GM18517 (cell line): ENCODE data around the gene MAB21L3.
"Not testable (repeated sequence)": the region's sequence is repeated elsewhere in the genome, so short reads cannot be mapped to it uniquely, and the experiment has no call there.

Source experiments
- ATAC-seq: cut with Tn5 transposase; IDR thresholded peaks from one replicate; pipeline ENCODE4 v1.9.1; 2021; ENCODE audit warnings: mild to moderate bottlenecking, moderate library complexity; ENCODE audit not compliant: unreplicated experiment

Gene MAB21L3

DNA sequence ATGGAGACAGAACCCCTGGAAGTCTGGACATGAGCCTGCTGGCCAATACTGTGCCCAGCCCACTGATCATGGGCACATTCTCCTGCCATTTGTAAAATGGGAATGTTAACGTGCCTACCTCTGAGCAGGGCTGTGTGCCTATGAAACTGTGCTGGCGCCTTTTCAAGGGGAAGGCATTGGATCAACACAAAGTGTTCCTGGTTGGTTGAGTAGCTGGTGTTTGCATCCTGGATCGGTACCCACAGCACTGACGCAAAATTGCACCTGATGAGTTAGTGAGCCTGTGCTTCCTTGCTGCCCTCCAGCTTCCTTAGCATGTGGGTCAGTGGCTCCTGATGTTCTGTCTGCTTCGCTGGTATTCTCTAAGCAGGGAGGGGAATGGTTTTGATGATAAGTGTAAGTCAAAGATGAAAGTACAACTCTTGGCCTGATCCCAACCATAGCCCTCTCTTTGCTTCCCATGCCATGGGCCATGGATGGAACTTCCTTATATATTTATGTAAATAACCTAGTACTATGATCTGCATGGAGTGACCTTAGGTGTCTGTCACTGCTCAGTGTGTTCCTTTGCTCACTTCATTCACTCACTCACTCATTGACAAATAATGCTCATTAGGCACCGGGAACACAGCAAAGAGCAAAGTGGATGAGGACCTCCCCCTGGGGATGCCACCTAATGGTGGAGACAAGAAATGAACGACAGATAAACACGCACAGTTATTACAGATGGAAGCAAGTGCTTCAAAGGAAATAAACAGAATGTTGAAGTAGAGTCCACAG lies 22.7 kb downstream of the MAB21L3 start:
- no peak for ATAC-seq

DNA sequence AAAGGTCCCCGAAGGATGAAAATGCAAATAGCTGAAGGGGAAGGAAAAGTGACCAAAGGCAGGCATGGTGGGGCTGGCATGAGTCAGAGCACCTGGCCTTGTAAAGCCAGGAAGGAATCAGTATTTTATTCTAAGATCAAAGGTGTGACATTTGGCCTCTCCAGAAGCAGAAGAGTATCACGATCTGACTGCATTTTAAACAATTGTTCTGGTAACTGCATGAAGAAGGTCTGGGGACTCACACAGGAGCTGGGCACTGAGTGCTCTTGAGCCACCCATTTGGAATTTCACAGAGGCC lies 23.2 kb downstream of the MAB21L3 start:
- no peak for ATAC-seq

GRCh38 chr1:116138277-116138792 lies 27.1 kb downstream of the MAB21L3 start:
- ATAC-seq: no peak

GRCh38 chr1:116139592-116140134 lies 28.5 kb downstream of the MAB21L3 start:
- ATAC-seq: no peak

DNA sequence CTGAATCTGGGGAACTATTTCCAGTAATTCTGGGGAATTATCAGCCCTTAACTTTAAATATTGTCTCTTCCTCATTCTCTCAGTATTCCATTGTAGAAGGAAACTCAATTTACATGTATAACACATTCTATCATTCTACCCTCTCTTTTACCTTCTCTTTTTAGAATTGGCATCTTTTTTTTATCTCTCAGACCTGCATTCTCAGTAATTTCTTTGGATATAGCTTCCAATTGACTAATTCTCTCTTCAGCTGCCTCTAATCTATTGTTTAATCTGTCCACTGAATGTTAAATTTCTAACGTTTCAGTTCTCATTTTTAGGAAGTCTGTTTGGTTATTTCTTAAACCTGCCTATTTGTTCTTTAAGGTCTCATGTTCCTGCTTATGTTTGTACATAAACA lies 33.0 kb downstream of the MAB21L3 start:
- no peak for ATAC-seq

- not testable (repeated sequence) for ATAC-seq
Observed at GRCh38 chr1:116146447-116147113, 35.4 kb downstream of the MAB21L3 start.

DNA sequence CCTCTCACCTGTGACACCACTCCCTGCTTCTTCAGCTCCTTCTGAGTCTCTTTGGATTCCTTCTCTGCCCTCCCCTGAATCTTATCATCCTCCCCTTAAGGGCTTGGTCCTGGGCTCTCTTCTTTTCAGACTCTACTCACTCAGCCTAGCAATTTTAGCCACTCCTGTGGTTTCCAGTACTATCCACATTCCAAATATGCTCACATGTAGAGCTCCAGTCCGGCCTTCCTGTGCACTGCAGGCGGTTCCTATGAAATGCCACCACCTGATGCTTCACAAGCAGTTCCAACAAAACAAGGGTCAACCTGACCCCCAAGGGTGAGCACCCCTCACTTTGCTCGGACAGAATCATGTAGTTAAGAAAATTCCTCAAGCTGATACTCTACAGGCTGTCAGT lies 35.9 kb downstream of the MAB21L3 start:
- ATAC-seq: no peak

- ATAC-seq: no peak
Observed at GRCh38 chr1:116147972-116148371, 36.8 kb downstream of the MAB21L3 start.

DNA sequence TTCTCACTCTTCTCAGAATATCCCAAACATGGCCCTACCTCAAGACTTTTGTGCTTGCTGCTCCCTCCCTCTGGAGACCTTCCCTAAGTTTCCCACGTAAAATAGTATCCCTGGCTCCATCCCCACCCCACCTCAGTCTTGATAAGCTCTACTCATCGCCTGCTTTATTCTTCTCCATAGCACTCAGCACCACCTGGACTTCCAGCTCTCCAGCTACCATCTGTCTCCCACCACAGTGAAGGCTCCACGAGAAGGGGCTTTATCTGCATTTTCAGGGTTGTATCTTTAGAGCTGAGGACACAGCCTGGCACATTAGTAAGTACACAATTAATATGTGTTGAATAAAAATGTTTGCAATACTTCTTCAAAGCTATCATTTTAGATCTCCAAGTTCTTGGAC lies 37.8 kb downstream of the MAB21L3 start:
- no peak for ATAC-seq

- ATAC-seq: no peak
Observed at GRCh38 chr1:116150368-116150767, 39.2 kb downstream of the MAB21L3 start.

DNA sequence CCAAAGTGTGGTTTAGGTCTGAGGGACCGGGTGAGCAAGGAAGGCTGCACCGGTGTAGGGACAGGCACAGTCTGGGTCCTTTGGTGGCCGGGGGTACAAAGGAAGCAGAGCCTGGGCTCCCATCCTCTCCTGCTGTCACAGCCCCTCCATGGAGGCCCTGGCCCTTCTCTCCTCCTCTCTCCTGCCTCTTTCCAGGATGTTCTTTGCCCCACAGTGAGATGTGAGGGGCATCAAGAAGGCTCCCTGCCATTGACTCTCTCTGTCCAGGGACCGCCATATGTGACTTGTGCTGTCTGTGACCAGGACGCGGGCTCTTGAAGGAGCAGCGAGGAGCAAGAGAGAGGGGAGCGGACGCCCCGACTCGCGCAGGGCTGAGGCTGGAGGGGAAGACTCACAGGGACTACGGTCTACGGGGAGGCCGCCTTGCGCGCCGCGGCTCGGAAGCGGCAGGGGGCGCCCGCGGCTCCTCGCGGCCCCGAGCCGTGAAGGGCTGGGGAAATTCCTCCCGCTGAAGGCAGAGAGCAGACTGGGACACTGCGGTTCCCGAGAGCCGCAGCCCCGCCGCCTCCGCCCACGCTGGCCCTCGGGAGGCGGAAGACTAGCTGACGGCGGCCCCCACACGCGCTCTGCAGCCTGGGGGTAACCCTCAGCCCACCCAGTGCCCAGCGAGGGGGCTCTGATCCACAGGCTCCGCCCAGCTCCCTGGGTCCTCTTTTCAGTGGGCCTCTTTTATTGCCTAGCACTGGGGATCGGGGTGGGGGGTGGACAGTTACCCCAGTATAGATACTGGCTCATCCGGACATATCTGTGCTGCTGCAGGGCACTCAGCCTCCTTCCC lies 40.8 kb downstream of the MAB21L3 start:
- peak; percentile 90 for ATAC-seq

GRCh38 chr1:116152577-116152943 lies 41.4 kb downstream of the MAB21L3 start:
- no peak for ATAC-seq

DNA sequence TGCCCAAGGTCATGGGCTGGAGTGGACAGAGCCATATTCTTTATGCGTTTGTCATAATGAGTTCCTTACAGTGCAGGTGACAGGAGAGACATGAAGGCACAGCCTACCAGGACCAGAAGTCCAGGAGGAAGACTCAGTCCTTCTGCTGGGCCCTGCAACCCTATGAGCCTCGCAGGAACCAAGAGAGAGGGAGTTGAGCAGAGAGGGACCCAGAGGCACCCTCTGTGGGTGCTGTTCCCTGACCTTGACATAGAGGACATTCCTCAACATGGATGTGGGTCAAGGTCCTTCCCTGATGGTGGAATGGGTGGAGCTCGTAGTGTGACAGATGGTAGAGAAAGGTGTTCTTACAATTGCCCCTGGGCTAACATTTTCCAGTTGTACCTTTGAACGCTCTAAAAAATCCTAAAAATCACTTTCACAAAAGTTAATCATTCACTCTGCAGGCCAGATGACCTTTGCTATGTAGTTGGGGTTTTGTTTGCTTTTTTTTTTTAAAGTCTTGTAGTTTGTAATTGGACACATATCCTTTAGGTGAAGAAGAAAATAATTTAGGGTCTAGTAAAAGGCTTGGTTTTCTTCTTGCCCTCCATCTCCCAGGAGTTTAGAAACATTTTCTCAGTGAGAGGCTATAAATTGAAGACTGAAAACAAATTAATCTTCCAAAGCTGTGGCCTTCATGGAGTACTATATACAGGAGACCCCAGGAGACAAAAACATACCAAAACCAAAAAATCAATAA lies 41.9 kb downstream of the MAB21L3 start:
- no peak for ATAC-seq

- ATAC-seq: no peak
Observed at GRCh38 chr1:116153692-116154031, 42.5 kb downstream of the MAB21L3 start.

DNA sequence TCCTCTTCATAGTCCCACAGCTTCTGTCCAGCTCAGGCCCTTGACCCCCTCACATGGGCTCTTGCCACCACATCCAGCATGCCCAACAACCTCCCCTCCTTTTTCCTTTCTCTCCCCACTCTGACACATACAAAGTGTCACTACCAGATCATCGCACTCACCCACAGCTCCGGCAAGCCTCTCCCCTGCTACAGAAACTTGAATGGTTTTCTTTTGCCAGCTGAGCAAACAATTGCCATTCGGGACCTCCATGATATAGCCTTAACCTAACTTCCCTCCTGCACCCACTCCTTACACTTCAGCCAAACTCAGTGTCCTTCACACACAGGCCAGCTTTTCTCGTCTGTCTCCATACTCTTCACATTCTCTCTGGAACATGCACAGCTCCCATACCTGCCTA lies 43.3 kb downstream of the MAB21L3 start:
- ATAC-seq: no peak

DNA sequence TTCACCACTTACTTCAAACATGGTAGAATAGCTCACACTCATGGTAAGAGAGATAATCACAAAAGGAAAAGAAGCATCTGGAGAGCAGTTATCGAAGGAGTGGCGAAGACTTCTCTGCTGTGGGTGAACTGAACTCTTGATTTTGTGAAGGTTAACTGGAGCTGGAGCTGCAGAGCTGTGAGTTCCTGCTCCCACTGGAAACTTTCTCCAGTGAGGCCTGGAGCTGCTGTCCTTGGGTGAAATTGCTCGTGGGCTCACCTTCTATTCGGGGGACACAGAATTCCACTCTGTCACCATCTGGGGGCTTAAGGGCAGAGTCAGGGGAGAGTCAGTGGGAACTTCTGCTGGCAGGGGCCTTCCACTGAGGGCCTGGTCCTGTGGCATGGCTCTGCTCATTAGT lies 45.9 kb downstream of the MAB21L3 start:
- no peak for ATAC-seq

DNA sequence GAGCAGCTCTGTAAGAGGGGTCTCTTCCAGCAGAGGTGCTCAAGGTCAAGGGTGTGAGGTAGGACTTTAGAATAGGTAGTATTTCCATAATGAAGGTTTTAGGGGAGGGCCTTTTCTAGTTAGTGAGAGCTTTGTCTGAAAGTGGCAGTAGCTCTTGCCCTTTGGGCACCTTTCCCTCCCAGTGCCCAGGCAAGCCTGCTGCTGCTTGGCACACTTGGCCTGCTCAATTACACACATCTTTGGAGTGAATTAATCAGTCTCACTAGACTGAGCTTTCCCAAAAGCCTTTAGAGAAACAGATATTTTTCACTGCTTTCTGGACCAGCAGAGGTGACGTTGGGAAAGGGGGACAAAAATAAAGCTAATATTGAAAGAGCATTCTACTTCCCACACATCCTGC lies 48.0 kb downstream of the MAB21L3 start:
- ATAC-seq: no peak

DNA sequence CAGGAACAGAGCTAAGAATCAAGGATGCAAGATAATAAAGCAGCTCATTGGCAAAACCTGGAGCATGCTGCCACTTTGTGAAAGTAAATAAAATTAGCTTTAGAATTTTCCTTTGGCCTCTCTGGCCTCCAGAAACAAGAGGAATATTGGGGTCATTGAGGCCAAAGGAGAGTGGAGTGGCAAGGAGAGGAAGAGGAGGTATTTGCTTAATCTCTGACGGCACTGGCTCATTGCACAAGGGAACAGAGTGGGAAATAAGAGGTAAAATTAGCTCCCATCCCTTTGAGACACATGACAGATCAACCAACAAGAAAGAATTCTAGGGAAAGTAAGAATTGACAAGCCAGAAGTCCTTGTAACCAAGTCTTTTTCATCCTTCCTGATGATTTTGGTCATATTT lies 48.4 kb downstream of the MAB21L3 start:
- no peak for ATAC-seq

DNA sequence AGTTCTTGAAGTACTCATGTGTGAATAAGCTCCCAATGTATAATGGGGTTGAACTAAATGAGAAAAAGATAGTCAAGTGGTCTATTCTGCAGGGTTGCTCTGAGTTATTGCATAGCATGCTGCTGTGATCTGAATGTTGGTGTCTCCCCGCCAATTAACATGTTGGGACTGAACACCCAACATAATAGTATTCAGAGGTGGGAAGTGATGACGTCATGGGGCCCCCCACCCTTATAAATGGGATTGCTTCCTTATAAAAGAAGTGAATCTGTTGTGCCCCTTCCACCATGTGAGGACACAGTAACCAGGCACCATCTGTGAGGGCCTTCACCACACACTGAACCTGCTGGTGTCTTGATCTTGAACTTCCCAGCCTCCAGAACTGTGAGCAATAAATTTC lies 50.2 kb downstream of the MAB21L3 start:
- ATAC-seq: no peak

DNA sequence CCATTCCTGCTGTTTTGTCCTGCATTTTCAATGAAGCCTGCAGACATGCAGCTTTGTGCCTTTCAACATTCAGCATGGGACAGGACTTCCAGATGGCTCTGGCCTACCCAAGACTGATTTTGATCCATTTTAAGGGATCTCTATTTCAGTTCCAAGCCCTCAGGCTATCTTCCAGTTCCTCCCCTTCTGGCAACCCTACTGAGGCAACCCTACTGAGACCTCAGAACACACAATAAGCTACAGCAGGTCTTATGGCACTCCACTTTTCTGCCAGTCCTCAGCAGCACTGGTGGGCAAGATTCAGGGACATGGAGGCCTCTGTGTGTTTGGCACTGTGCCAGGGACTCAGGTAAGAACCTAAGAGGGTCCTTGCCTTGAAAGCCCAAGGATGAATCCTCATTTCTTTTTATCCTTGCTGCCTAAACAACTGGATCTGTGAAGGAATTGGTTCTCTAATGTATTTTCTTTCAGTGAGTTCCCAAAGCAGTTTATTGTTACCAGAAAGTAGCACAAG lies 50.7 kb downstream of the MAB21L3 start:
- no peak for ATAC-seq

DNA sequence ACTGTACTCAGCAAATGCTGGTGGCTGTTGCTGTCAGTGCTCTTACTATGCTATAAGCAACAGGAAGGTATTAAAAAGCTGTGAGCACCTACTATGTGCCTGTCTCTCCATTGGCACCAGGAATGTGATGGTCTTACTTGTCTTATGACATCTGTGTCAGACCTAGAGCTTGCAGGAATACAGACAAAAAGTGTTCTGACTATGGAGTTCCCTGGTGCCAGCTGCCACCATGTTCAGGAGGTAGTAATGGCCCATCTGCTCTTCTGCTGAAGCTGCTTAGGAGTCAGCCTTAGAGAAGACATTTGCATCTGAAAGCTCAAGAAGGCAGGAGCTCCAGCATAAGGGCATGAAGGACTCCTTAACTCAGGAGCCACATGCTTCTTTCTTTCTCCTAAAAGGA lies 52.3 kb downstream of the MAB21L3 start:
- ATAC-seq: no peak
